Central memory CD8-positive, alpha-beta T cell (primary cell): ENCODE data around the gene ORC1.
"Not testable (repeated sequence)": the region's sequence is repeated elsewhere in the genome, so short reads cannot be mapped to it uniquely, and the experiment has no call there.

ENCODE experiments used
- ATAC-seq: fragments of 150-1000 bp; cut with Tn5 transposase; replicated peaks from 2 replicates; pipeline ENCODE4 v1.10.0; 2022; ENCODE audit warnings: mild to moderate bottlenecking, moderate FRiP score, moderate number of reproducible peaks; ENCODE audit not compliant: poor library complexity, severe bottlenecking; ENCODE audit errors: extremely low read depth
- DNase-seq, 2 donors: peaks; one replicate each; pipeline ENCODE4 v3.0.0; 2021; ENCODE audit warnings: low spot score in 2 of 2
- H3K27ac Mint-ChIP-seq: one replicate; pipeline ENCODE4 v1.8.0; 2022; ENCODE audit warnings: low read depth, mild to moderate bottlenecking, moderate library complexity, mixed read lengths
- H3K27me3 Mint-ChIP-seq: one replicate; pipeline ENCODE4 v1.8.0; 2022; ENCODE audit warnings: mixed read lengths
- H3K36me3 Mint-ChIP-seq: one replicate; pipeline ENCODE4 v1.8.0; 2022; ENCODE audit warnings: mild to moderate bottlenecking, moderate library complexity, mixed read lengths; ENCODE audit not compliant: insufficient read depth
- H3K4me1 Mint-ChIP-seq: one replicate; pipeline ENCODE4 v1.8.0; 2022; ENCODE audit warnings: mixed read lengths
- H3K4me3 Mint-ChIP-seq: one replicate; pipeline ENCODE4 v1.8.0; 2022; ENCODE audit warnings: mild to moderate bottlenecking, moderate library complexity, mixed read lengths
- H3K9me3 Mint-ChIP-seq: one replicate; pipeline ENCODE4 v1.8.0; 2022; ENCODE audit warnings: mixed read lengths

Gene ORC1

DNA sequence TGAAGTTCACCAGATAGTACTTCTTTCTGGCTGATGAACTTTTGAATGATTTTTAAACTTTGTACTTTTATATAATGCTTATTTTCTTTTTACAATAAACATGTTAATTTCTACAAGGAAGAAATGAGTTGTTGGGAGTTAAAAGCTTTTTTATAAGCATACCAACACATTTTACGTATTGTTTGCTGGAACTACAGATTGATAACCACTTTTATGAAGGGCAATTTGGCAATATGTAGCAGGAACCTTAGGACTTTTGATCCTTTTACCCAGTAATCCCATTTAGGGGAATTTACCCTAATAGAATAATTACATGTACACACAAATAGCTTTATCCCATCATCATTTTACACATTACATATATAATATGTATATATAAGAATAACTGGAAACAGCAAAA lies 16.5 kb upstream of the ORC1 start:
- H3K9me3 Mint-ChIP-seq, result no peaks in the 10 kb centered on the region
- peaks cover 34% of the 10 kb centered on the region for H3K4me1 Mint-ChIP-seq
- DNase-seq (no peak), ATAC-seq (no peak)
- H3K4me3 Mint-ChIP-seq, result no peak overlapping the region
- no peaks in the 10 kb centered on the region for H3K27me3 Mint-ChIP-seq
- peaks cover 40% of the 10 kb centered on the region for H3K36me3 Mint-ChIP-seq
- no peak overlapping the region for H3K27ac Mint-ChIP-seq

DNA sequence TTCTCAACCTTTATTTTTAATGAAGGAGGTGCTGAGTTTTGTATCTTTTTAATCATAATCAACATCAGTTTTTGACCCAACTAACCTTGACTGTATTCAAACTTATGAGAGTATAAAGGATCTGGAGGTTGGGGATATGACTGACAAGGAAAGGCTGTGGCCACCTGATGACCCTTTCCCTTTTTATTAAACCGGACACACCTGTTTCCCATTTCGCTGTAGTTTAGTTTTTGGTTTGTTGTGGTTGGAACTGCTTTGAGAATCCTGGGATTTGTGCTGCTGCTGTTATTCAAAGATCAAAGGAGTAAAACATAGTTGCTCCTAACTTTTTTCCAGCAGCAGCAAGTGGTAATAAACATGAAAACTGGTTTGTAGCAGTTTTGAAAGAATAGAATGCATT lies 12.6 kb upstream of the ORC1 start:
- Mint-ChIP-seq H3K4me1 (peaks cover 18% of the 10 kb centered on the region), H3K36me3 (peaks cover 68% of the 10 kb centered on the region), H3K9me3 (no peaks in the 10 kb centered on the region), H3K4me3 (no peak overlapping the region), H3K27me3 (no peaks in the 10 kb centered on the region), H3K27ac (peak overlapping the region; percentile 23)
- DNase-seq (no peak), ATAC-seq (no peak)

DNA sequence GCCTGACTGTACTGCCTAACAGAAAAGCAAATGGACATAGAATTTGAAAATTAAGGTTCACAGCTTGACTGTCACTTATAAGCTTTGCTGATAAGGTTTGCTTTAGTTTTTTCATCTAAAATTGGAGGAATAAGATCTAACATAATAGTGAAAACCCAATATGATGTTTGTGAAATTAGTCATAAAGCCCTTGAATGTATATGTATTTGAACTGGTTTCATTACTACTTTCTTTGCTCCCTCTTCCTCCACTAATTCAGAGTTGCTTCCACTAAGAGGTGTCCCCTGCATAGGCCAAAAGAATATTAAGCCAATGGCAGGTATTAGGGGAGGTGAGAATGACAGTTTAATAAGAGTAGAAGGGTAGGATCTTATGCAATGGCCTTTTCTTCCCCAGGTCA lies 10.7 kb upstream of the ORC1 start:
- Mint-ChIP-seq H3K27me3 (no peaks in the 10 kb centered on the region), H3K4me3 (no peak overlapping the region), H3K27ac (no peak overlapping the region), H3K4me1 (peaks cover 18% of the 10 kb centered on the region), H3K36me3 (peaks cover 82% of the 10 kb centered on the region), H3K9me3 (no peaks in the 10 kb centered on the region)
- no peak for ATAC-seq
- no peak for DNase-seq

DNA sequence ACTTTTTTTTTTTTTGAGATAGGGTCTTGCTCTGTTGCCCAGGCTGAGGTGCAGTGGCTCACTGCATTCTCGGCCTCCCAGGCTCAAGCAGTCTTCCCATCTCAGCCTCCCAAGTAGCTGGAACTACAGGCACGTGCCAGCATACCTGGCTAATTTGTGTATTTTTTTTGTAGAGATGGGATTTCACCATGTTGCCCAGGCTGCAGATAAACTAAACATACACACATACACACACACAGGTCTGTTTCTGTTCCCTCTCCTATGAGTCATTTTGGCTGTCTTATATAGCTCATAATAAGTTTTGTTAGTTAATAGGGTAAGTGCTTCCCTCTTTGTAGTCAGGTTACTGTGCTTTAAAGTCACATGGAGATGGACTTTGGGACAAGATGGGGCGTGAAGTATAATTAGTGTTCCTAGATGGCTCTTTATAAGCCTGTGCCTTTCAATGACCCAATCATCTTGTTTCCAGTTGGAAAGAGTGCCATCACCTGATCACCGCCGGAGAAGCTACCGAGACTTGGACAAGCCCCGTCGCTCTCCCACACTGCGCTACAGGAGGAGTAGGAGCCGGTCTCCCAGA lies 9.3 kb upstream of the ORC1 start:
- ATAC-seq, result no peak
- Mint-ChIP-seq H3K27me3 (no peaks in the 10 kb centered on the region), H3K27ac (no peak overlapping the region), H3K4me1 (peaks cover 19% of the 10 kb centered on the region), H3K4me3 (no peak overlapping the region), H3K36me3 (peaks cover 84% of the 10 kb centered on the region), H3K9me3 (no peaks in the 10 kb centered on the region)
- no peak for DNase-seq

DNA sequence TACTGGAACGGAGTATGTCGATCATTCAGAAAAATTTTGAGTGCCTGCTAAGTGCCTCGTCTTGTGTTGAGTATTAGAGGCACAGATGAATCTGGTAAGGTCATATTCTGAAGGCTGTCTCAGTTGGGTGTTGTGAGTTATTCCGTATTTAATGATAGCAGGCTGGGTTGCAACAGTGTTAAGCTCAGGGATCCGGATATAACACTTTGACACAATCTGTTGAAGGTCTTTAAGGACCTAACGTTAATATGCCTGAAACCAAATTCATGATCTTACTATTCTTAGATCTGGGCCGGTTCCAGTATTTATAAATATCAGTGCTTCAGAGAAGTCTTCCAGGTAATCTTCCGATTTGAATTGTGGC lies 734 bp upstream of the ORC1 start:
- peaks cover 31% of the 10 kb centered on the region for H3K4me1 Mint-ChIP-seq
- peak; percentile 2 for ATAC-seq
- DNase-seq, result no peak
- H3K36me3 Mint-ChIP-seq, result peaks cover 30% of the 10 kb centered on the region
- no peaks in the 10 kb centered on the region for H3K27me3 Mint-ChIP-seq
- H3K9me3 Mint-ChIP-seq, result no peaks in the 10 kb centered on the region
- H3K4me3 Mint-ChIP-seq, result peak overlapping the region; percentile 100
- peak overlapping the region; percentile 98 for H3K27ac Mint-ChIP-seq

DNA sequence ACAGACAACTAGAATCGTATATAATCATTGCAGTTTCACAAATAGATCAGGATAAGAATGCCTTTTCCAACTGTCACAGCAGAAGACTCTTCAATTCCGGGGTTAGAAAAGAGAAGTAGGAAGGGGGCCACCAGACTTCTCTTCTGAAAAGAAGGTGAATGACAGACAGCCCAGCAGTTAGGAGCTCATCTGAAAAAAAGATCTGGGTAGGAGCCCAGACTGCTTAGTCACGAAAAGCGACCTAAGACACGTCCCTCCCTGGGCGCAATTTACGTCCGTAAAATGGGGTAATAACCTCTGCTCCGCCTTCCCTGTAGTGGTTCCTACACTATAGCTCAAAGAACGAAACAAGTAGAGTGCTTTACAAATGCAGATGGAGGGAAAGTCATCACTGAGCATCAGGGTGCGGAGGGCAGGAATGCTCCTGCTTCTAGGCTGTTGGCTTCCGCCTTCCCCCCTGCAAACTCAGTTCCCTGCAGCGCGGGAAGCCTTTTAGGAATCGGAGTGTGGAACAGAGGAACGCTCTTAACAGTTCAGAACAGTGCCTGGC lies 582 bp downstream of the ORC1 start:
- Mint-ChIP-seq H3K4me1 (peaks cover 25% of the 10 kb centered on the region), H3K27me3 (no peaks in the 10 kb centered on the region), H3K4me3 (peak overlapping the region; percentile 100), H3K36me3 (peaks cover 22% of the 10 kb centered on the region), H3K9me3 (no peaks in the 10 kb centered on the region), H3K27ac (peak overlapping the region; percentile 98)
- peak; percentile 31 to 53 for DNase-seq
- peak; percentile 77 for ATAC-seq

DNA sequence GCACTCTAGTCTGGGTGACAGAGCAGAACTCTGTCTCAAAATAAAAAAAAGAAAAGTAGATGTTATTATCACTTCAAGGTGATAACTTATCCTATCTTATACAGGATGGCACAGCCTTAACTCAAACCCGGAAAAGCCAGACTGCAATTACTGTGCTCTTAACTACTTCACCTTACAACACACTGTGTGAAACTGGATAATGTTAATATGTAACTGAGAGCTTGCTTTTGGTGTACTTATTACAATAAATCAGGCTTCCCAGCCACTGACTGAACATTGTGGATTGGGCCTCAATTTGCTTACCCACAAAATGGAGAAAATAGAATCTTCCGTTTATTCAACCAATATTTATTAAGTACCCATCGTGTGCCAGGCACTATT lies 1.4 kb downstream of the ORC1 start:
- Mint-ChIP-seq H3K4me1 (peaks cover 21% of the 10 kb centered on the region), H3K27me3 (no peaks in the 10 kb centered on the region), H3K36me3 (peaks cover 17% of the 10 kb centered on the region), H3K27ac (peak overlapping the region; percentile 98), H3K4me3 (peak overlapping the region; percentile 100), H3K9me3 (no peaks in the 10 kb centered on the region)
- ATAC-seq (no peak), DNase-seq (no peak)

DNA sequence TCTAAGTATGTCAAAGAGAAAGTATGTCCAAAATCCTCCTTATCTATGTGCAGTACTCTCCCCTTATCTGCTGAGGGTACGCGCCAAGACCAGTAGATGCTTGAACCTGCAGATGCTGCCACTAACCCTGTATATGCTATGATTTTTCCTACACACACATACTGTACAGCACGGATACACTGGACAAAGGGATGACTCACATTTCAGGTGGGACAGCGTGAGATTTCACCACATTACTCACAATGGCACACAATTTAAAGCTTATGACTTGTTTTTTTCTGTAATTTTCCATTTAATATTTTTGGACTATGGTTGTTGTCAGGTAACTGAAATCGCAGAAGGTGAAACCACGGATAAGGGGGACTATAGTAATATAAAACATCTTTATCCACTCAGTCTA lies 4.1 kb downstream of the ORC1 start:
- DNase-seq (no peak), ATAC-seq (no peak)
- Mint-ChIP-seq H3K4me1 (peaks cover 14% of the 10 kb centered on the region), H3K9me3 (no peaks in the 10 kb centered on the region), H3K27ac (no peak overlapping the region), H3K27me3 (no peaks in the 10 kb centered on the region), H3K4me3 (no peak overlapping the region), H3K36me3 (peaks cover 9% of the 10 kb centered on the region)

DNA sequence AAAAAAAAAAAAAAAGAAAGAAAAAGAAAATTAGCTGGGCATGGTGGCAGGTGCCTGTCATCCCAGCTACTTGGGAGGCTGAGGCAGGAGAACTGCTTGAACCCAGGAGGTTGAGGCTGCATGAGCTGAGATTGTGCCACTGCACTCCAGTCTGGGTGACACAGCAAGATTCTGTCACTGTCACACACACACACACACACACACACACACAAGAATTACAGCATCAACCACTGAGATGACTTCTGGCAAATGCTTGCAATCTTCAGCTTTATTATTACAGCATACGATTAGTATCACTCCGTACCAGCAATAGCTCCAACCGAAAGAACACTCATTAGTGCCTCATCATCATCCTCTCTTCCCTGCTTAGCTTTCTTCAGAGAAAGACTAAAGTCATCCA lies 4.6 kb downstream of the ORC1 start:
- ATAC-seq (no peak), DNase-seq (no peak)
- Mint-ChIP-seq H3K27me3 (no peaks in the 10 kb centered on the region), H3K4me3 (no peak overlapping the region), H3K36me3 (peaks cover 8% of the 10 kb centered on the region), H3K27ac (no peak overlapping the region), H3K9me3 (no peaks in the 10 kb centered on the region), H3K4me1 (peaks cover 14% of the 10 kb centered on the region)

DNA sequence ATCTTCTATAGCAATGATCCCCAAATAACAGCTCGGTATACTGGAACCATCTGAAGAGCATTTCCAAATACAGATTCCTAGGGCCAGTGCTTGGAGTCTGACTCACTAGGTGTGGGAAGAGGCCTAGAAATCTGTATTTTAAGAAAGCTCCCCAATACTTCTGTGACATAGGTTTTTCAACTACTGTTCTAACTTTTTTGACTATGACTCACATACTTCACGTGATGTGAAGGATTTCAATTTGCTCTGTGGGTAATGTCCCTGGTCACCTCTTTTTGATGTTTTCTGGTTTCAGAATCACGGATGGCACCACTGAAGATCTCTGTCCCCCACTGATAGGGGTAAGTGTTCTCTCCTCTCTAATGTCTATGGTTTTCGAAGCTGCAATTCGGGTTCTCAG lies 11.0 kb downstream of the ORC1 start:
- Mint-ChIP-seq H3K27me3 (no peaks in the 10 kb centered on the region), H3K36me3 (peaks cover 6% of the 10 kb centered on the region), H3K27ac (no peak overlapping the region), H3K4me3 (no peak overlapping the region), H3K4me1 (no peaks in the 10 kb centered on the region), H3K9me3 (no peaks in the 10 kb centered on the region)
- no peak for DNase-seq
- no peak for ATAC-seq

DNA sequence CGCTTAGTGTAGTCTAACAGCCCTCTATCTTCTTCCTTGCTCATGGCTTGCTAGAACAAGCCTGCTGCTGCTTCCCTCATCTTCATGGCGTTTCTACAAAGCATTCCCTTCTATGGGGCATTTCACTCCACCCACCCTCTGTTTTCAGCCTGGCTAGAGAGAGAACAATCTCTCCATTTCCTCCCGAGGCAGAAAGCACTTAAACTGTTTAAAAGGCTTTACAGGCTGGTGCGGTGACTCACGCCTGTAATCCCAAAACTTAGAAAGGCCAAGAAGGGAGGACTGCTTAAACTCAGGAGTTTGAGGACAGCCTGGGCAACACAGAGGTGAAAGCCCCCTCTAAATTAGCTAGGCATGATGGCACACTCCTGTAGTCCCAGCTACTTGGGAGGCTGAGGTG lies 17.8 kb downstream of the ORC1 start:
- Mint-ChIP-seq H3K9me3 (no peaks in the 10 kb centered on the region), H3K27ac (no peak overlapping the region), H3K36me3 (peaks cover 10% of the 10 kb centered on the region), H3K27me3 (no peaks in the 10 kb centered on the region), H3K4me1 (no peaks in the 10 kb centered on the region), H3K4me3 (no peak overlapping the region)
- no peak for DNase-seq
- ATAC-seq, result no peak

DNA sequence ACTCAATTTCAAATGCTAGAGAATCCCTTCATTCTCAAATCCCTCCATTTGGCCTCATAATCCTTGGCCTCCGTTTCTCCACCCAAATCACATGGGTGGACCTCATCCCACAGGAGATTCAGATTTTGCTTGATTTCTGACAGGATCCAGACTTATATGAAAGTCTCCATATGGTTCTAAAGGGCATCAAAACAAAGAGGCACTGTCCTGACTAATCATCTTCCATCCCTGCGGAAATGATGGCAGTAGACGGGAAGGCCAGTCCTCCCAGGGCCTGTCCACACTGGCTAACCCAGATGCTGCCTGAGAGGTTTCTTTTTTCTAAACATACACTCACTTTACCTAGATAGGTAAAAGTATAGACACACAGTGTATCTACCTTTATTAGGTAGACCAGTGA lies 18.8 kb downstream of the ORC1 start:
- no peak overlapping the region for H3K4me3 Mint-ChIP-seq
- H3K9me3 Mint-ChIP-seq, result no peaks in the 10 kb centered on the region
- DNase-seq, result no peak
- H3K4me1 Mint-ChIP-seq, result no peaks in the 10 kb centered on the region
- ATAC-seq, result no peak
- peaks cover 6% of the 10 kb centered on the region for H3K36me3 Mint-ChIP-seq
- no peak overlapping the region for H3K27ac Mint-ChIP-seq
- H3K27me3 Mint-ChIP-seq, result no peaks in the 10 kb centered on the region

DNA sequence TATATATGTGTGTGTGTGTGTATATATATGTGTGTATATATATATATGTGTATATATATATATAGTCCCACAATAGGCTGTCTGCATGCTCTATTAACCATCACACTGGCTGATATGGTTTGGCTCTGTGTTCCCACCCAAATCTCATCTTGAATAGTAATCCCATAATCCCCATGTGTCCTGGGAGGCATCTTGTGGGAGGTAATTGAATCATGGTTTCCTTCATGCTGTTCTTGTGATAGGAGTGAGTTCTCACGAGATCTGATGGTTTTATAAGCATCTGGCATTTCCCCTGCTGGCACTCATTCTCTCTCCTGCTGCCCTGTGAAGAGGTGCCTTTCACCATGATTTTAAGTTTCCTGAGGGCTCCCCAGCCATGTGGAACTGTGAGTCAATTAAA lies 34.4 kb downstream of the ORC1 start:
- not testable (repeated sequence) for H3K27me3 Mint-ChIP-seq, ATAC-seq, H3K36me3 Mint-ChIP-seq, DNase-seq, H3K4me3 Mint-ChIP-seq, H3K27ac Mint-ChIP-seq, H3K9me3 Mint-ChIP-seq
- H3K4me1 Mint-ChIP-seq, result peaks cover 24% of the 10 kb centered on the region
